AG09309 (cell line): Measurements from ENCODE around the gene POGLUT2.

Experiments used
- DNase-seq: peaks from one replicate; pipeline ENCODE4 v3.0.0-alpha.2; 2010; ENCODE audit warnings: low read depth
- H3K4me3 ChIP-seq: 2 replicates; pipeline ENCODE4 v1.5.1; 2011; ENCODE audit warnings: mild to moderate bottlenecking, low read depth, low read length, moderate library complexity; ENCODE audit not compliant: control insufficient read depth
- TF ChIP-seq, protein P1 (sequence below): IDR thresholded peaks from 2 replicates; pipeline ENCODE4 v1.5.1; 2011; ENCODE audit warnings: mild to moderate bottlenecking, low read depth, low read length, inconsistent platforms; ENCODE audit not compliant: insufficient read depth, control insufficient read depth; ENCODE audit errors: missing control alignments

Gene POGLUT2

GRCh38 chr13:102751886-102752285 lies 46.9 kb downstream of the POGLUT2 start:
- no peak overlapping the region for H3K4me3 ChIP-seq
- TF ChIP-seq, protein P1, sequence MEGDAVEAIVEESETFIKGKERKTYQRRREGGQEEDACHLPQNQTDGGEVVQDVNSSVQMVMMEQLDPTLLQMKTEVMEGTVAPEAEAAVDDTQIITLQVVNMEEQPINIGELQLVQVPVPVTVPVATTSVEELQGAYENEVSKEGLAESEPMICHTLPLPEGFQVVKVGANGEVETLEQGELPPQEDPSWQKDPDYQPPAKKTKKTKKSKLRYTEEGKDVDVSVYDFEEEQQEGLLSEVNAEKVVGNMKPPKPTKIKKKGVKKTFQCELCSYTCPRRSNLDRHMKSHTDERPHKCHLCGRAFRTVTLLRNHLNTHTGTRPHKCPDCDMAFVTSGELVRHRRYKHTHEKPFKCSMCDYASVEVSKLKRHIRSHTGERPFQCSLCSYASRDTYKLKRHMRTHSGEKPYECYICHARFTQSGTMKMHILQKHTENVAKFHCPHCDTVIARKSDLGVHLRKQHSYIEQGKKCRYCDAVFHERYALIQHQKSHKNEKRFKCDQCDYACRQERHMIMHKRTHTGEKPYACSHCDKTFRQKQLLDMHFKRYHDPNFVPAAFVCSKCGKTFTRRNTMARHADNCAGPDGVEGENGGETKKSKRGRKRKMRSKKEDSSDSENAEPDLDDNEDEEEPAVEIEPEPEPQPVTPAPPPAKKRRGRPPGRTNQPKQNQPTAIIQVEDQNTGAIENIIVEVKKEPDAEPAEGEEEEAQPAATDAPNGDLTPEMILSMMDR = no peak

GRCh38 chr13:102742506-102742905 lies 56.3 kb downstream of the POGLUT2 start:
- TF ChIP-seq, protein P1 = no peak
- no peak for DNase-seq
- H3K4me3 ChIP-seq = no peak overlapping the region

More at GRCh38 chr13:102751886-102752285, 46.9 kb downstream of the POGLUT2 start:
- DNase-seq = no peak

DNA sequence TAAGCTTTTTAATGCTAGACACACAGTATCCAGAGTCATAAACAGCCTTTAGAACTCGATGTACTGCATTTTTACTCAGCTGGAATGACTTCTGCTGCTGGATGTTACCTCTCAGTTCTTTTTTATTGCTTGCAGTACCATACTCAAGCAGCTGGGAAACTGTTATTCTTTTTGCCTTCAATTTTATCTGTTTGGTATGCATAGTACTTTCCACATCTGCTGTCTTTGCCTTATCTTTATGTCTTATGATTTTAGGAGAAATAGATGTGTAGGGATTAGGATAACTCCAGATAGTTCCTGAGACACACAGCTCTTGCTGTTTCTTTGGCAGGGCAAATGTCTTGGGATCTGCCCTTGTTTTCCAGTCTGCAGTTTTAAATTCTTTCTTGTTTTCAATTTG lies 56.7 kb downstream of the POGLUT2 start:
- DNase-seq = no peak
- no peak overlapping the region for H3K4me3 ChIP-seq
- TF ChIP-seq, protein P1 = no peak
